Activated T-cell treated with anti-CD3 and anti-CD28 coated beads, Interleukin-2, amount 50 U/mL, for 48 hours (primary cell): Measurements from ENCODE around the gene HADHB.
"Not testable (repeated sequence)": the region's sequence is repeated elsewhere in the genome, so short reads cannot be mapped to it uniquely, and the experiment has no call there.

Experiments used
- DNase-seq, 2 experiments: peaks; one replicate each; pipeline ENCODE4 v3.0.0-alpha.2; 2020

HADHB gene

DNA sequence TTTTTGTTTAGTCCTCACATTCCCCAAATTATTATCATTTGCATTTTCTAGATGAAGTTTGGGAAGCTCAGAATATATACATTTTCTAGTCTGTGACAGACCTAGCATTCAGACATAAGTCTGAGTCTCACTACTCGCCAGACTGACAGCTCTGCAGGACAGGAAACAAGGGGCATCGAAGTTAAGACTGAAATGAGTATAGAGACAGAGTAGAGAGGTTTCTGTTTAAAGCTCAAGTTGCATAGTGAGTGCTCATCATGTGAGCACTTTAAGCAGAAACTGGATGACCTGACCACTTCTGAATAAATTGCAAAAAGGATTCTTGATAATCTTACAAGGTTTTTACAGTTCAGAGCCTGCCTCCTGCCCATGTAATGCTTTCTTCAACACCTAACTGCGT is 1.1 kb downstream of the HADHB start:
- no peak for DNase-seq

DNA sequence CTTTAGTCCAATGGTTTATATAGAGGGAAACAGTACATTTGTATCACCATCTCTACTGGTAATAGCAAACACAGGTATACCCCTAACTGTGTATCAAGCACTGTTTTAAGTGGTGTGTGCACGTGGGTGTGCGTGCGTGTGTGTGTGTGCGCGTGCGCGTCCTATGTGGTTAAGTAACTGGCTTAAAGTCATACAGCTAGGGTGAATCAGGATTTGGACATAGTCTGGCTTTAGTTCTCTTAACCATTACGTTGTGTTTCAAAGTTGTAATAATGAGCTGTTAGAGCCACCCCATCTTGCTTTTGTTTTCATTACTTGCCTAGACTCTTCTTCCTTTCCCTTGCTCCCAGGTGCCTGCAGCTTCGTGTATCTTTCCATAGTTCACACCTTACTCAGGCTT is 2.1 kb downstream of the HADHB start:
- DNase-seq, result peak; percentile 43

DNA sequence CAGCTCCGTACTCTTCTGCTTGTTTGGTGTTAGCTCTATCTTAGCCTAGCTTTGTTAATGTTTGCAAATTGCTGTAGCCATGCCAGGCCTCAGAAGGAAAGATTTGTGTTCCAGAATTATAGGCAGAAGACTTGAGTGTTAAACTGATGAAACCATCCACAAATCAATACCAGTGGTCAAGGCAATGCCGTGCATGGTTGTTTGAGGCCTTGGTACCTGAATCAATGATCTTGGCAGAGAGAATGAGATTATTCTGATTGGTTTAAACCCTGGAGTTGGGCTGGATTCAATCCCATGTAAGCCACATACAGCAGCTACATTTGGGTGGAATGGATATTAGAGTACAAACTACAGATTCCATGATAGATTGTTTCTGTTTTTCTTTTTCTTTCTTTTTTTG is 4.9 kb downstream of the HADHB start:
- DNase-seq, result no peak

DNA sequence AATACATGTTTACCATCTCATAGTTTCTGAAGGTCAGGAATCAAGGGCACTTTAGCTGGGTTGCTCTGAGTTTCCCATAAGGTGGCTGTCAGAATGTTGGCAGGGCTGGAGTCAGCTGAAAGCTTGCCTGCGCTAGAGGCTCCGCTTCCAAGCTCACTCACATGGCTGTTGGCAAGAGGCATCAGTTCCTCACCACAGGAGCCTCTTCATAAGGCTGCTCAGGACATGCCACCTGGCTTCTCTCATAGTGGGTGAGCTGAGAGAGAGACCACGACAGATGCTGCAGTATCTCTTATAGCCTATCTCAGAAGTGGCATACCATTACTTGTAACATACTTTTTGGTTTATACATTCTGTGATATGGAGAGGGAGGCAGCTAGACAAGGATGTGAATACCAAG is 7.2 kb downstream of the HADHB start:
- no peak for DNase-seq

DNA sequence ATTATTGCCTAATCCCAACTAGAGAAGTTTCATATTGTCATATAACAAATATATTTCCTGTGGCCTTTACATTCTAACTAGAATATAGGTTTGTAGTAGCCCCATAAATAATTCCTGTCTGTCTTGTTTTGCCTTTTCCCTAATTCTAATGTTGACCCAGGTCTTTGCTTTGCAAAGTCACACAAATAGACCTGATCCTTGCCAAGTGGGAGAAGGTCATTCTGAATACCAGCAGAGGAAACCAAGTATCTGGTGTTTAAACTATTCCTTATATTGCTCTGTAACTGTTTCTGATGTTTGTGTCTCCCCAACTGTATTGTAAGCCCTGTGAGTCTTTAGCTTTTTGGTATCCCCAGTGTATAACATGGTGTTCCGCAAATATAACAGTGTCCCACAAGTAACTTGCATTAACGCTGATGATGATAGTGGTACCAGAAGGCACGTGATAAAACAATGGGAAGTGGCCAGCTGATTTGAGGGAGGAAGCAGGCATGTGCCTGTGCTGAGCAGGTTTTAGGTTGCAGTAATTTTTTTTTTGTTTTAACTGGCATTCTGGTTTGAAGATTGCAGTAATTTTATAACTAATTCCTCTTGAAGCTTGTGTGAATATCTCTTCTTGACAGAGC is 11.1 kb downstream of the HADHB start:
- no peak for DNase-seq

DNA sequence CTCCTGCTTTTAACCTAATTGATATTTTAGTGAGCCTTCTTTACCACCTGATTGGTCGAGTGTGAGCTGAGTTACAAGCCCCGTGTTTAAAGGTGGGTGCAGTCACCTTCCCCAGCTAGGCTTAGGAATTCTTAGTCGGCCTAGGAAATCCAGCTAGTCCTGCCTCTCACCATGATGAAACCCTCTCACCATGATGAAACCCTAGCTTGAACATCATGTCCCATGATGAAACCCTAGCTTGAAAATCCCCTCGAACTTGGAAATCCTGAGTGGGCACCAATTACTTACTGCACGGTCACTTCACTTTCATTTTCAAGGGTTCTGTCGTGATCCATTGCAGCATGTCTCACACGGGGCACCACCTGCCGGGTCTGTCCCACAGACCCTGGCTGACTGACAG is 14.1 kb downstream of the HADHB start:
- DNase-seq, result not testable (repeated sequence)

DNA sequence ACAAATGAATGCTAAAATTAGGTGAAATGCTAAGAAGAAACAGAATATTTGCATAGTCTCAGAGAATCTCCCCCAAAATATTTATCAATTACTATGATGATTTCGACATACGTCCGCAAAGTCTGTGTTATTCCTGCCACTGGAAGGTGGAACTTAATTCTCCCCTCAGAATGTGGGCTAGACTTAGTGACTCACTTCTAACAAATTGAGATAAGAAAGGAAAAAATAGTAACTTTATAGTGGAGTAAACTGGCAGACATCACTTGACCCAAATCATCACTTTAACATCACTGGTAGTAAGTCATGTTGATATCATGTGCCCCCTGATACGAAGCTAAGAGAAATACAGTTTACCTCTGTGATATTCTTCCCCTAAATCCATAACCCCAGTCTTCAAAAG is 23.5 kb downstream of the HADHB start:
- no peak for DNase-seq

DNA sequence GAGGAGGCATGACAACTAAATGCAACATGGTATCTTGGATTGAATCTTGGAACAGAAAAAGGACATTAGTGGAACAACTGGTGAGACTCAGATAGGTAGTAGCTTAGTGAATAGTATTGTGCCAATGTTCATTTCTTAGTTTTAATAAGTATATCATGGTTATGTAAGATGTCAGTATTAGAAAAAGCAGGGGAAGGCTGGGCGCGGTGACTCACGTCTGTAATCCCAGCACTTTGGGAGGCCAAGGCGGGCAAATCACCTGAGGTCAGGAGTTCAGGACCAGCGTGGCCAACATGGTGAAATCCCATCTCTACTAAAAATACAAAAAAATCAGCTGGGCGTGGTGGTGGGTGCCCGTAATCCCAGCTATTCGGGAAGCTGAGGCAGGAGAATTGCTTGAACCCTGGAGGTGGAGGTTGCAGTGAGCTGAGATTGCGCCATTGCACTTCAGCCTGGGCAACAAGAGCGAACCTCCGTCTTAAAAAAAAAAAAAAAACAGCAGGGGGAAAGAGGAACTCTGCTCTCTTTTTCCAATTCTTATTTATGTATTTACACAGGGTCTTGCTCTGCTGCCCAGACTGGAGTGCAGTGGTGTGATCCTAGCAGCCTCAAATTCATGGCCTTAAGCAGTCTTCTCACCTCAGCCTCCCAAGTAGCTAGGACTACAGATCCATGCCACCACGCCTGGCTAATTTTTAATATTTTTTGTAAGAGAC is 24.1 kb downstream of the HADHB start:
- not testable (repeated sequence) for DNase-seq

DNA sequence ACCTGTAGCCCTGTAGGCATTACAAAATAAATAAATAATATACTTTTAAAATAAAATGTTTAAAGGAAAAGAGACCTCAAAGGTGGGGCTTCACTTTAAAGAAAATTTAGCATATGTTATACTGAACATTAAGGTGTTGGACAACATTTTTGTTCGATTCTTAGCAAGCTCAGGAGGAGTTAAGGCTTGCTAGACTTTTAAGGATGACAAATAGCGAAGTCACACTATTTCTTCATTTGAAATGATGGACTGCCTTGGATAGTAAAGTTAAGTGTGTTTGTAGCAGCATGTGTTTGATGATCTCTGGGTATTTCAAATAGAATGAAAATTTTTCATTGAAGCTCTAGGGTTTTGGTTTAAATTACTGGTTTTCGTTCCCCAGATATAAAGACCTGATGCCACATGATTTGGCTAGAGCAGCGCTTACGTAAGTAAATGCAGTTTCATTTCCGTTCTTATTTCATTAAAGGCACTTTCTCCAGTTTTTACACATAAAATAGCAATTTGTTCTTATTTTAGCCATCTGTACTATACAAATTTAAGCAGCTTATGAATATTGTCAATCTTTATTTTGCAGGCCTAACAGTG is 24.9 kb downstream of the HADHB start:
- no peak for DNase-seq

DNA sequence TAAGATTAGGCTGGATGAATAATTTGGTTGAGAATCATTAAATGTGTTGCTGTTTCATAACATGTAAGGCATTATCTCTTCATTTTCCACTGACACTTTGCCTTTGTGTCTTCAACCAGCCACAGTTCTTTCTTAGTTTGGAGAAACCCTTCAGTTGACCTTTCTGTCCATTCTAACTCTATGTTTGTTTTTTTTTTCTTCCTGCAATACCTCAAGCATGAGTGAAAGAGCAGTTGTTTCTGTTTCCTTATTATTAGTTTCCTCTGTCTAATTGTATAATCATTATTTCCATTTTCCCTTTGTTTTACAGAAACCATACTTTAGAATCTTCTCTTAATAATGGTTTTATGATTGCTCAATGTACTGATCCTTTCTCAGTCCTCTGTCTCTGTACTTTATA is 25.6 kb downstream of the HADHB start:
- DNase-seq, result no peak

DNA sequence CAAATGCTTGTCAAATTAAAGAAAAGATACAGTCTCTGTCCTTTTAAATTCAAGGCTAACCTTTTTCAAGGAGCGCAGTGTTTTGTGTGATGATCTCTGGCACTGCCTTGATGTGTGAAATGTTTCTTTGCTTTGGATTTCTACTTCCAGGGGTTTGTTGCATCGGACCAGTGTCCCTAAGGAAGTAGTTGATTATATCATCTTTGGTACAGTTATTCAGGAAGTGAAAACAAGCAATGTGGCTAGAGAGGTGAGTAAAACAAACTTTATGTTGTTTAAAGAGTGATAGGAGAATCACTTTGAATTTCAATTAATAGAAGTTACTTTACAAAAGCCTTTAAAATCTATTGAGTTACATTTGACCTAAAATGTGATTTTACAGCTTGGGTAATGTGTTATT is 28.8 kb downstream of the HADHB start:
- DNase-seq, result no peak

DNA sequence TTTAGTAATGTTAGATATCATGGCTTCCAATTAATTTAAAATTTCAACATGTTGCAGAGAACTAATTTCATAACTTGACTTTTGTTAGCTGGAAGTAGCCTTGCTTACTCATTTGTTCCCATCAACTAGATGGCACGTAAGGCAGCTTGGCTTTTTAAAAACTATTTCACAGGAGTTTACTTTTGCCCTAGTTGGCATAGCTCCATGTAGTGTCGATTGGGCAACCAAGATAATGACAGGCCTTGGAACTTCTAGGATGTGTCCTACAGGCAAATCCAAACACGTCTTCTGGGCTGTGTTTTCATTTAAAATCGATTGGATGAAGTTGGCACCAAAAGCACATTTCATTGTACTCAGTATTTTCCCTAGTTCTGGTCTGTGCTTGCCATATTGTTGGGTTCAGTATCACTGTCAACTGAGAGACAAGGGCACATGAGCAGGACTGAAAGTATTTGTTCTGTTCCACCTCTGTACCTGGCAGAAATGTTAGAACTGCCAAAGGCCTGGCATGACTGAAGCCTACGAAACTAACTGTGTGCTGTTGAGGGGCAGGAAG is 29.4 kb downstream of the HADHB start:
- no peak for DNase-seq

DNA sequence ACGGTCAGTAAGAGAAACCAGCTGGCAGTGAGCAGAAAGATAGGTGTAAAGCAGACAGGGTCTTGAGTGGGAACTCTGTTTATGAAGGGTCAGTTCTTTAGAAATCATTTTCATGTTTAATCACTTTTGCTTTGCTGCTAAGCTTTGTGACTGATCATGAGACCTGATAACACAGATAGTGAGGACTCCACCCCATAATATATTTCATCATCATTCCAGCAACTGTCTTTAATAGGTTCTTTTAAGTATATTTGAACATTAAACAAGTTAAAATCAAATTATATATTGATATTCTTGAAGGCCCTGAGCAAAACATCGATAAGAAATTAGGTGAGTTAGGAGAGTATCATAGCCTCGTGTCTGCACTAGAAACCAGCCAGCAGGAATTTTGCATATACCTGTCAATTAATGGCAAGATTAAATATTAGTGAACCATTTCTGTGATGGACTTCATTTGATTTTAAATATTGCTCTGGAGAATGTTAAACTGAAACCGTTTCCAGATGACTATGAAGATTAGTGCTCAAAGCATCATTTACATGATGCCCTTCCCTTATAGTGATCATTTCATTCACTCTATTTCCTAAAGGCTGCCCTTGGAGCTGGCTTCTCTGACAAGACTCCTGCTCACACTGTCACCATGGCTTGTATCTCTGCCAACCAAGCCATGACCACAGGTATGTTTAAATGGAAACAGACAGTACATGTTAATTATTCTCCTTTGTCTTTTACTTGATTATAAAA is 31.9 kb downstream of the HADHB start:
- DNase-seq, result no peak

DNA sequence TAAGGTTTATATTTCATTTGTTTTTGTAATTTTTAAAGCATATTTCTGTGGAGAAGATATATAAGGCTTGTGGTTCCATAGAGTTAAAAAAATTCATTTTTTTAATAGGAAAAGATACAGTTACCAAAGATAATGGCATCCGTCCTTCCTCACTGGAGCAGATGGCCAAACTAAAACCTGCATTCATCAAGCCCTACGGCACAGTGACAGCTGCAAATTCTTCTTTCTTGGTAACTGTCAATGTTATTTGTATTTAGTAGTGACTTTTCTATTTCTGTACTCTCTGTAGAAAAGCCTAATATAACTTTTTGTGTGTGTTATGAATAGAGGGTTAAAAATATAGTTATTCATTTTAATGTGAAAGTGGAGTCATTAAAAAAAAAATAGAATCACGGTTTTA is 35.1 kb downstream of the HADHB start:
- no peak for DNase-seq

DNA sequence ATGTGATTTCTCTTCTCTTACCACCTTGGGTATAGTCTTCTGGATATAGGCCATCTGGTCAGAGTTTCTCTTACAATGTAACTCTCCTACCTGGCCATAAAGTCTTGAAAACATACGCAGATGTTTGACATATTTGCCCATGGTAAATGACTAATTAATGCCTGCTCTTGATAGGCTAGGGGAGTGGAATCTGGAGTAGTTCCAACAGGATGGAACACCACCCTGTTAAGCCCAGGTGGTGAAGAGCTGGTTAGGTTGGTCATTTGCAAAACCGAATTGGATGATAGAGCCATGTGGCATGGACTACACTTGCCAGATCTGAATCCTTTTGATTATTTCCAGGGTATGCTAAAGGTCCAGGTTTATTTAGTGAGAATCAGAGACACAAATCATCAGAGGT is 36.5 kb downstream of the HADHB start:
- DNase-seq, result no peak

DNA sequence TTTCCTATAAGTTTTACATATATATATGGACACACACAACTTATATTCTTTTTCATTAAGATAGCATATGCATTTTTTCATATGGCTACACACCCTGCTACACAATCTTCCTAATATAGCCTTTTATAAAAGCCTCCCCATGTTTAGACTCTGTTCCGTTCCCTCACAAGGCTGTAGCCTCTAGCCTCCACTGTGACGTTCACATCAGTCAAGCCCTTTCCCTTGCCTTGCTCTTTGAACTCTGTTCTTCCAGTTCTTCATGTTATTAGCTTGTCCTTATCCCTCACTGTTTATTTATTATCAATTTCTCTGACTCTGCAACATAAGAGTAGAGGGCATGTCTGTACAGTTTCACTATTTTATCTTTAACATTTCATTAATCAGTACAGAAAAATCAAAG is 38.9 kb downstream of the HADHB start:
- DNase-seq, result no peak

DNA sequence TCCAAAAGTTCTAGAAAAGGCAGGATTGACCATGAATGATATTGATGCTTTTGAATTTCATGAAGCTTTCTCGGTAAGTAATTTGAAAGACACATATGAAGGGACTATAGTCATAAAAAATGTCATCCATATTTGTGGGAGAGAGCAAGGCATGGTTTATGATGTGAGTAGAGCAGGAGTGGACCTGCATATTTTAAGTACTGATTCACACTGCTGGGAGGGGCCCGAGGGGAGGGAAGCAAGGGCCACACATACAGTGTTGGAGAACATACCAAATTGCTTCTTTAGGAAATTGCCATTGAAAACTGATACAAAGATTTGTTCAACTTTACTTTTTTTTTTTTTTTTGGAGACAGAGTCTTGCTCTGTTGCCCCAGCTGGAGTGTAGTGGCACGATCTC is 39.4 kb downstream of the HADHB start:
- no peak for DNase-seq

DNA sequence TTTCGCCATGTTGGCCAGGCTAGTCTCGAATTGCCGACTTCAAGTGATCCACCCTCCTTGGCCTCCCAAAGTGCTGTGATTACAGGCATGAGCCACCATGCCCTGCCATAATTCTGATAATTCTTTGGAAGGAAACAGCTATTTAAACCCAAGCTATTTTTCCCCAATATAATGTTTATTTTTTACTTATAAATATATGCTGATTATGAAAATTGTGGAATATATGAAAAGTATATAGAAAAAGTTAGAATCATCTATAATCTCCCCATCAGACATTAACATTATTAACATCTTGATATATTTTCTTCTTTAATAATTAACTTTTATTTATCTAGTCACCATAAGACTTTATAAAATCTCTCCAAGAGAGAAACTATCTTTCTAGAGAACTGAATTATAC is 41.2 kb downstream of the HADHB start:
- DNase-seq, result no peak

DNA sequence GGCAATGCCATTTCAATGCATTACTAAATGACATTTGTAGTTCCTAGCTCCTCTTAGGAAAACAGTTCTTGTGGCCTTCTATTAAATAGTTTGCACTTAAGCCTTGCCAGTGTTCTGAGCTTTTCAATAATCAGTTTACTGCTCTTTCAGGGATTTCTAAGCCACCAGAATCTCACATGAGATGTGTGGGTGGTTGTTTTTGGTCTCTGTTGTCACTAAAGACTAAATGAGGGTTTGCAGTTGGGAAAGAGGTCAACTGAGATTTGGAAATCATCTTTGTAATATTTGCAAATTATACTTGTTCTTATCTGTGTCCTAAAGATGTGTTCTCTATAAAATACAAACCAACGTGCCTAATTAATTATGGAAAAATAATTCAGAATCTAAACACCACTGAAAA is 45.3 kb downstream of the HADHB start:
- DNase-seq, result no peak

DNA sequence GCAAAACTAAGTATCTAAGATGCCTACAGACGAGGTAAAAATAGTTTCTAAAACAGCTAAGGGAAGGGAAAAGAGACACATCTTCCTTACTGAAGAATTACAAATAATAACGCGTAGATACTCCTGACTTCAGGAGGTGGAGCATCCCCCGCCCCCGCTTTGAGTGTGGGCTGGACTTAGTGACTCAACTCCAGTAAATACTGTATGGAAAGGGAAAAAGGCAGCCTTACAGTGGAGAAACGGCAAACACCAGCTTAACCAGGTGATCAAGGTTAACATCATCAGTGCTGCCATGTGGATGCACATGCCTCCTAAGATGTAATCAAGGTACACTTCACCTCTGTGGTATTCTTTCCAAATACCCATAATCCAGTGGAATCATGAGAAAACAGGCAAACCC is 47.9 kb downstream of the HADHB start:
- DNase-seq, result no peak

DNA sequence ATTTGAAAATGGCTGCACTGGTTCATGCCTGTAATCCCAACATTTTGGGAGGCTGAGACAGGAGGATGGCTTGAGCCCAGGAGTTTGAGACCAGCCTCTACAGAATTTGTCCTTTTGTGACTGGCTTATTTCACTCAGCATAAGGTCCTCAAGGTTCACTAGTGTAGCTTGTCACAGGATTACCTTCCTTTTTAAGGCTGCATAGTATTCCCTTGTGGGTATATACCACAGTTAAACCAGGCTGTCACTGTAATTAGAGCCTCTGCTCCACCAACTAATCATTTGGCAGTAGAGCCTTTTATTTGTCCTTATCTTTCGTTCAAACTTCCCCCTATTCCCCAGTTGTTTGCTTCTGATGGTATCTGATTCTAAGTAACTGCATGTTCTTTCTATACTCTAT is 50.8 kb downstream of the HADHB start:
- DNase-seq, result no peak

DNA sequence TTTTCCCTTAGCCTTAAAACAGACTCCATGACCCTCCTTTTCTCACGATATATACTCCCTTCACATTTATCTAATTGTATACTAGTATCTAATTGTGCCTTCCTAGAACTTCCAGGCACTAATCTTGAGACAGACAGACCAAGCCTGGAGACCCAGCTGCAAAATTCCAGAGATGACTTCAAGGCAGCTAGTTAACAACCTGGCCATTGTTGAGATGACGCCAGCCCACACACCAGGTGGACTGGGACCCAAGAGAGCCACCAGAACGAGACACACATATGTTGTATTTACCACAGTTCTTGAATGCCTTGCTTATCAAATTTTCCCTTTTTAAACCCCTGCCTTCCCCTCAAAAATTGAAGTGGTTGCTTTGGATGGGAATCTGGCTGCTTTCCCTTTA is 52.3 kb downstream of the HADHB start:
- no peak for DNase-seq

DNA sequence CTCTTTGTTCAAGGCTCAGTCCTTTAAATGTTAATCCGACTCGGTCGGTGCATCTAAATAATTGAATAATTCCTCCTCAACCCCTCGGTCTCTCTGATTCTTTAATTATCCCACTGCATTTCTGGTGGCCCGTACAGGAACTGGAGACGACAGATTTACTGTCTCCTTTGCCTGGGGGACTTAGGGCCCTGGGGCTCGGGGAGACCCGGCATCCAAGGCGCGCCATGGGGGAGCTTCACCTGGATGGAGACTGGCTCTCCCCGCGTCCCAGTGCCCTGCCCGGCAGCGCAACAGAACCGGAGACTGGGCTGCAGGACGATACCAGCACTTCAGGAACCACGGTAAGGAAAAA is 53.5 kb downstream of the HADHB start:
- DNase-seq, result peak in 1 of 2 experiments; percentile 26
